K562 (cell line): ENCODE data around the gene PRCD. TPM values are rescaled to one million over a fixed set of nuclear protein-coding genes. Genes with fewer than 3 reads are reported as not detected.
A peak's percentile ranks its signal among the peaks of the same experiment; 100 is the strongest.

Experiments used
- ARHGAP35 ChIP-seq: fragments of 450-650 bp; IDR thresholded peaks from 2 replicates; pipeline ENCODE4 v1.6.1; 2018; ENCODE audit not compliant: partially characterized antibody
- BMI1 ChIP-seq: fragments of 150-350 bp; IDR thresholded peaks from 2 replicates; pipeline ENCODE4 v1.6.1; 2014; ENCODE audit warnings: low read length
- BRD9 ChIP-seq: fragments of 450-650 bp; IDR thresholded peaks from 2 replicates; pipeline ENCODE4 v1.6.1; 2018; ENCODE audit warnings: low read depth; ENCODE audit not compliant: partially characterized antibody
- CXXC5 ChIP-seq: fragments of 250-450 bp; sonication (Bioruptor Pico); IDR thresholded peaks from 2 replicates; pipeline ENCODE4 v1.8.0; 2022; ENCODE audit warnings: inconsistent platforms, mild to moderate bottlenecking, moderate library complexity
- GABPB1 ChIP-seq: sonication (generic); formaldehyde crosslinking; IDR thresholded peaks from 2 replicates; pipeline ENCODE4 v1.8.0; 2022; ENCODE audit warnings: mild to moderate bottlenecking, missing genetic modification reagents
- NR2C1 ChIP-seq, 2 experiments: fragments of 450-650 bp; IDR thresholded peaks; 2 replicates each; pipeline ENCODE4 v1.6.1; 2017; ENCODE audit warnings: mild to moderate bottlenecking in 2 of 2, antibody characterized with exemption in 1 of 2, inconsistent platforms in 1 of 2, missing compliant biosample characterization in 1 of 2, missing genetic modification characterization in 1 of 2
- NRF1 ChIP-seq, 2 experiments: fragments of 450-650 bp; IDR thresholded peaks in 1 of 2; conservative IDR thresholded peaks in 1 of 2; 2 replicates each; pipeline ENCODE4 v1.6.1; 2014; ENCODE audit warnings: mild to moderate bottlenecking in 2 of 2
- RFX5 ChIP-seq: IDR thresholded peaks from 2 replicates; pipeline ENCODE4 v1.6.1; 2011; ENCODE audit warnings: low read depth, mild to moderate bottlenecking, improper control_type of control experiment, low read length
- YBX1 ChIP-seq: fragments of 450-650 bp; IDR thresholded peaks from 2 replicates; pipeline ENCODE4 v1.7.1; 2016; ENCODE audit warnings: mild to moderate bottlenecking
- ZNF253 ChIP-seq: fragments of 250-450 bp; sonication (Bioruptor Pico); conservative IDR thresholded peaks from 2 replicates; pipeline ENCODE4 v1.6.1; 2021; ENCODE audit warnings: mild to moderate bottlenecking
- polyA plus RNA-seq, 8 experiments: library from polyadenylated mRNA; depleted of rRNA in 4 of 8; stranded (reverse) in 5 of 8; unstranded in 3 of 8; fragments of >200 nt; fragmentation: Nextera tagmentation in 2 of 8; fragmentation: Illumina TruSeq in 1 of 8; extraction: Ambion mirVana in 2 of 8; extraction: Trizol in 1 of 8; gene quantifications; 2 replicates each; pipeline versions ENCODE4 v1.2.1 to v1.2.3, GENCODE V29; 2011 to 2014; ENCODE audit warnings: inconsistent platforms in 1 of 8, missing spikeins in 1 of 8
- total RNA-seq, 7 experiments: library from RNA; depleted of rRNA in 6 of 7; stranded (reverse); fragments of >200 nt in 6 of 7; fragmentation: Illumina TruSeq in 2 of 7; extraction: Trizol in 2 of 7; gene quantifications; 2 replicates each; pipeline versions ENCODE4 v1.2.1 to v1.2.3, GENCODE V29; 2011 to 2021; ENCODE audit warnings: low replicate concordance in 1 of 7
- TF ChIP-seq, protein P1 (sequence below): fragments of 450-650 bp; IDR thresholded peaks from 2 replicates; pipeline ENCODE4 v1.6.1; 2018; ENCODE audit not compliant: partially characterized antibody
- TF ChIP-seq, protein P2 (sequence below): fragments of 250-450 bp; sonication (Bioruptor Pico); IDR thresholded peaks from 2 replicates; pipeline ENCODE4 v1.8.0; 2022; ENCODE audit warnings: inconsistent platforms
- TF ChIP-seq, protein P3 (sequence below), 3 experiments: IDR thresholded peaks in 2 of 3; conservative IDR thresholded peaks in 1 of 3; 2 replicates each; pipeline ENCODE4 v1.5.1; 2011 to 2012; ENCODE audit warnings: low read length in 3 of 3, mild to moderate bottlenecking in 3 of 3, control low read depth in 2 of 3, improper control_type of control experiment in 1 of 3, inconsistent platforms in 1 of 3, low read depth in 1 of 3, mixed read lengths in 1 of 3, moderate library complexity in 1 of 3; ENCODE audit not compliant: insufficient read depth in 2 of 3
- TF ChIP-seq, protein P4 (sequence below): sonication (generic); IDR thresholded peaks from 2 replicates; pipeline ENCODE4 v1.6.1; 2016
- TF ChIP-seq, protein P5 (sequence below): fragments of 250-450 bp; sonication (Bioruptor Pico); IDR thresholded peaks from 2 replicates; pipeline ENCODE4 v1.8.0; 2022; ENCODE audit warnings: moderate library complexity, mild to moderate bottlenecking, inconsistent platforms

Gene PRCD
- total and polyA plus RNA-seq, 9 of the 15 experiments (the other 6 are each of a cell fraction or from before 2014, with no cell fraction given) = 0.20 to 0.25 (median 0.21) TPM; not detected in 6

DNA sequence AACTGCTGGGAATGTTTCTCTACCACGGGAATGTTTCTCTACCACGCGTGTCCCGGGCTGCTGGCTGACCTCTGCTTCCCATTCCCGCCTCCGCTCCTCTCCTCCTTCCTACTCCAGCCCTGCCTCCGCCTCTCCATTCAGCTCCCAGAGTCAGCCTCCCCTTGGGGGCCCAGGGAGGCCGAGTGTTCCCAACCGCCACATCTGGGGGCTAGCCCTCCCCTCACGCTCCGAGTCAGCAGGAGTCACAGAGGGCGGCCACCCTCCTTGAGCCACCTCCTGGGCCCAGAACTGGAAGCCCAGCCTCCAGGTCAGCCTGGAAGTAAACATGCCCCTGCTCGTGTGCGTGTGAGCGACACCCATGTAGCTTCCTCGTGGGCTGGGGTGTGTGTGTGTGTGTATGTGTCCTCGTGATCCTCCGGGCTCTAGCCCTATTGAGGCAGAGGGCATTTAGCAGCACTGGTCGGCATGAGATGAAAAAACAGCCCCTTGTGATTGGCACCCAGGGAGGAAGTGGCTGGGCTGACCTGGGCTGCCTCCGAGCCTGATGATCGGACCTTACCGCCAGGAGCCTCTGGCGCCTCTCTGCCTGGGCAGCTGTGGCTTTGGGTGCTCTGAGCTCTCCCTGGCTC is 9.6 kb upstream of the PRCD start (continued):
- TF ChIP-seq, protein P1, sequence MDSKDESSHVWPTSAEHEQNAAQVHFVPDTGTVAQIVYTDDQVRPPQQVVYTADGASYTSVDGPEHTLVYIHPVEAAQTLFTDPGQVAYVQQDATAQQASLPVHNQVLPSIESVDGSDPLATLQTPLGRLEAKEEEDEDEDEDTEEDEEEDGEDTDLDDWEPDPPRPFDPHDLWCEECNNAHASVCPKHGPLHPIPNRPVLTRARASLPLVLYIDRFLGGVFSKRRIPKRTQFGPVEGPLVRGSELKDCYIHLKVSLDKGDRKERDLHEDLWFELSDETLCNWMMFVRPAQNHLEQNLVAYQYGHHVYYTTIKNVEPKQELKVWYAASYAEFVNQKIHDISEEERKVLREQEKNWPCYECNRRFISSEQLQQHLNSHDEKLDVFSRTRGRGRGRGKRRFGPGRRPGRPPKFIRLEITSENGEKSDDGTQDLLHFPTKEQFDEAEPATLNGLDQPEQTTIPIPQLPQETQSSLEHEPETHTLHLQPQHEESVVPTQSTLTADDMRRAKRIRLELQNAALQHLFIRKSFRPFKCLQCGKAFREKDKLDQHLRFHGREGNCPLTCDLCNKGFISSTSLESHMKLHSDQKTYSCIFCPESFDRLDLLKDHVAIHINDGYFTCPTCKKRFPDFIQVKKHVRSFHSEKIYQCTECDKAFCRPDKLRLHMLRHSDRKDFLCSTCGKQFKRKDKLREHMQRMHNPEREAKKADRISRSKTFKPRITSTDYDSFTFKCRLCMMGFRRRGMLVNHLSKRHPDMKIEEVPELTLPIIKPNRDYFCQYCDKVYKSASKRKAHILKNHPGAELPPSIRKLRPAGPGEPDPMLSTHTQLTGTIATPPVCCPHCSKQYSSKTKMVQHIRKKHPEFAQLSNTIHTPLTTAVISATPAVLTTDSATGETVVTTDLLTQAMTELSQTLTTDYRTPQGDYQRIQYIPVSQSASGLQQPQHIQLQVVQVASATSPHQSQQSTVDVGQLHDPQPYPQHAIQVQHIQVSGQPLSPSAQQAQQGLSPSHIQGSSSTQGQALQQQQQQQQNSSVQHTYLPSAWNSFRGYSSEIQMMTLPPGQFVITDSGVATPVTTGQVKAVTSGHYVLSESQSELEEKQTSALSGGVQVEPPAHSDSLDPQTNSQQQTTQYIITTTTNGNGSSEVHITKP = no peak
- TF ChIP-seq BRD9 = no peak
- TF ChIP-seq, protein P2, sequence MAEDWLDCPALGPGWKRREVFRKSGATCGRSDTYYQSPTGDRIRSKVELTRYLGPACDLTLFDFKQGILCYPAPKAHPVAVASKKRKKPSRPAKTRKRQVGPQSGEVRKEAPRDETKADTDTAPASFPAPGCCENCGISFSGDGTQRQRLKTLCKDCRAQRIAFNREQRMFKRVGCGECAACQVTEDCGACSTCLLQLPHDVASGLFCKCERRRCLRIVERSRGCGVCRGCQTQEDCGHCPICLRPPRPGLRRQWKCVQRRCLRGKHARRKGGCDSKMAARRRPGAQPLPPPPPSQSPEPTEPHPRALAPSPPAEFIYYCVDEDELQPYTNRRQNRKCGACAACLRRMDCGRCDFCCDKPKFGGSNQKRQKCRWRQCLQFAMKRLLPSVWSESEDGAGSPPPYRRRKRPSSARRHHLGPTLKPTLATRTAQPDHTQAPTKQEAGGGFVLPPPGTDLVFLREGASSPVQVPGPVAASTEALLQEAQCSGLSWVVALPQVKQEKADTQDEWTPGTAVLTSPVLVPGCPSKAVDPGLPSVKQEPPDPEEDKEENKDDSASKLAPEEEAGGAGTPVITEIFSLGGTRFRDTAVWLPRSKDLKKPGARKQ (CRISPR knock-in tag) = no peak
- TF ChIP-seq CXXC5 = no peak
- TF ChIP-seq NR2C1 (IDR thresholded peaks at IDR 0.05) = no peak
- TF ChIP-seq NR2C1 (tag; IDR thresholded peaks at IDR 0.05) = 0 out of 2 replicates have a peak, but pooled peaks have one; percentile 10
- TF ChIP-seq, protein P3, sequence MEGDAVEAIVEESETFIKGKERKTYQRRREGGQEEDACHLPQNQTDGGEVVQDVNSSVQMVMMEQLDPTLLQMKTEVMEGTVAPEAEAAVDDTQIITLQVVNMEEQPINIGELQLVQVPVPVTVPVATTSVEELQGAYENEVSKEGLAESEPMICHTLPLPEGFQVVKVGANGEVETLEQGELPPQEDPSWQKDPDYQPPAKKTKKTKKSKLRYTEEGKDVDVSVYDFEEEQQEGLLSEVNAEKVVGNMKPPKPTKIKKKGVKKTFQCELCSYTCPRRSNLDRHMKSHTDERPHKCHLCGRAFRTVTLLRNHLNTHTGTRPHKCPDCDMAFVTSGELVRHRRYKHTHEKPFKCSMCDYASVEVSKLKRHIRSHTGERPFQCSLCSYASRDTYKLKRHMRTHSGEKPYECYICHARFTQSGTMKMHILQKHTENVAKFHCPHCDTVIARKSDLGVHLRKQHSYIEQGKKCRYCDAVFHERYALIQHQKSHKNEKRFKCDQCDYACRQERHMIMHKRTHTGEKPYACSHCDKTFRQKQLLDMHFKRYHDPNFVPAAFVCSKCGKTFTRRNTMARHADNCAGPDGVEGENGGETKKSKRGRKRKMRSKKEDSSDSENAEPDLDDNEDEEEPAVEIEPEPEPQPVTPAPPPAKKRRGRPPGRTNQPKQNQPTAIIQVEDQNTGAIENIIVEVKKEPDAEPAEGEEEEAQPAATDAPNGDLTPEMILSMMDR (IDR thresholded peaks at IDR 0.05 in 2 of 3, conservative IDR thresholded peaks at IDR 0.05 in 1 of 3; ENCODE audit: insufficient read depth in 2 of 3, low read depth in 1 of 3, low read length in 3 of 3) = no peak
- TF ChIP-seq RFX5 = no peak
- TF ChIP-seq, protein P4, sequence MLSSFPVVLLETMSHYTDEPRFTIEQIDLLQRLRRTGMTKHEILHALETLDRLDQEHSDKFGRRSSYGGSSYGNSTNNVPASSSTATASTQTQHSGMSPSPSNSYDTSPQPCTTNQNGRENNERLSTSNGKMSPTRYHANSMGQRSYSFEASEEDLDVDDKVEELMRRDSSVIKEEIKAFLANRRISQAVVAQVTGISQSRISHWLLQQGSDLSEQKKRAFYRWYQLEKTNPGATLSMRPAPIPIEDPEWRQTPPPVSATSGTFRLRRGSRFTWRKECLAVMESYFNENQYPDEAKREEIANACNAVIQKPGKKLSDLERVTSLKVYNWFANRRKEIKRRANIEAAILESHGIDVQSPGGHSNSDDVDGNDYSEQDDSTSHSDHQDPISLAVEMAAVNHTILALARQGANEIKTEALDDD = no peak
- TF ChIP-seq, protein P5, sequence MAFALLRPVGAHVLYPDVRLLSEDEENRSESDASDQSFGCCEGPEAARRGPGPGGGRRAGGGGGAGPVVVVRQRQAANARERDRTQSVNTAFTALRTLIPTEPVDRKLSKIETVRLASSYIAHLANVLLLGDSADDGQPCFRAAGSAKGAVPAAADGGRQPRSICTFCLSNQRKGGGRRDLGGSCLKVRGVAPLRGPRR (CRISPR knock-in tag) = no peak
- no peak for TF ChIP-seq NRF1 (conservative IDR thresholded peaks at IDR 0.05 in 1 of 2, IDR thresholded peaks at IDR 0.05 in 1 of 2)
- TF ChIP-seq ARHGAP35 = no peak
- no peak for TF ChIP-seq GABPB1
- no peak for TF ChIP-seq YBX1
- TF ChIP-seq BMI1 = no peak
- no peak for TF ChIP-seq ZNF253 (CRISPR knock-in tag)
- TF ChIP-seq, all 486 proteins: peak for 13
